Right cardiac atrium (tissue), 5 donors: ENCODE measurements around the gene GNG8. TPM values are rescaled to one million over a fixed set of nuclear protein-coding genes. Genes with fewer than 3 reads are reported as not detected.

ENCODE experiments used
- ATAC-seq, 2 donors: fragments of 200-7000 bp; cut with Tn5 transposase; one replicate each; pipeline versions ENCODE4 v1.8.0 to v1.9.1; 2020; ENCODE audit warnings: moderate library complexity in 2 of 2, mild to moderate bottlenecking in 1 of 2
- DNase-seq, 3 donors: peaks; one replicate each; pipeline ENCODE4 v3.0.0-alpha.2; 2020
- H3K27ac ChIP-seq: one replicate; pipeline ENCODE4 v1.5.1; 2013; ENCODE audit warnings: mild to moderate bottlenecking, low read length, control low read depth, moderate library complexity
- H3K27me3 ChIP-seq: one replicate; pipeline ENCODE4 v1.6.1; 2013; ENCODE audit not compliant: control insufficient read depth, insufficient read depth
- H3K4me1 ChIP-seq: one replicate; pipeline ENCODE4 v1.6.1; 2013; ENCODE audit warnings: low read length; ENCODE audit not compliant: control insufficient read depth, insufficient read depth
- H3K4me3 ChIP-seq: one replicate; pipeline ENCODE4 v1.5.1; 2013; ENCODE audit warnings: low read length, control low read depth
- H3K9me3 ChIP-seq: one replicate; pipeline ENCODE4 v1.6.1; 2013; ENCODE audit warnings: low read length; ENCODE audit not compliant: control insufficient read depth
- WGBS: extraction: QIAGEN DNeasy Blood & Tissue Kit; methylation state at CpG from one replicate; pipeline ENCODE4 v1.1.7; 2013; 5-methylcytosine and 5-hydroxymethylcytosine counted together
- intact Hi-C, 4 donors: fragments of 100-400 bp; cut with DNase I; formaldehyde crosslinking; loops; one replicate each; pipeline versions ENCODE4 v1.11.0 to v1.14.0; 2022 to 2023
- polyA plus RNA-seq: library from polyadenylated mRNA; stranded (reverse); fragments of 200-250 nt; gene quantifications from one replicate; pipeline ENCODE4 v1.2.3, GENCODE V29; 2013
- total RNA-seq, 4 donors: library from RNA; stranded (reverse); fragmentation: NEBNext Ultra II Directional; extraction: Animal tissue kit (Norgen Biotek cat#: 25700); gene quantifications; one replicate each; pipeline ENCODE4 v1.2.1, GENCODE V29; 2021
- donor health status: healthy with polysubstance abuse.
- donor health status: DM: no; HTN: yes; CAD: no.
- donor health status: DM: no; HTN: no; CAD: no.
- donor health status: DM: no; HTN: yes; CAD: no; lungs with severe emphysema.
- donor health status: DM: yes; HTN: yes; CAD: no.

GNG8 gene
- total and polyA plus RNA-seq, 5 donors = 3.0 to 7.4 (median 4.7) TPM; not detected in 1

DNA sequence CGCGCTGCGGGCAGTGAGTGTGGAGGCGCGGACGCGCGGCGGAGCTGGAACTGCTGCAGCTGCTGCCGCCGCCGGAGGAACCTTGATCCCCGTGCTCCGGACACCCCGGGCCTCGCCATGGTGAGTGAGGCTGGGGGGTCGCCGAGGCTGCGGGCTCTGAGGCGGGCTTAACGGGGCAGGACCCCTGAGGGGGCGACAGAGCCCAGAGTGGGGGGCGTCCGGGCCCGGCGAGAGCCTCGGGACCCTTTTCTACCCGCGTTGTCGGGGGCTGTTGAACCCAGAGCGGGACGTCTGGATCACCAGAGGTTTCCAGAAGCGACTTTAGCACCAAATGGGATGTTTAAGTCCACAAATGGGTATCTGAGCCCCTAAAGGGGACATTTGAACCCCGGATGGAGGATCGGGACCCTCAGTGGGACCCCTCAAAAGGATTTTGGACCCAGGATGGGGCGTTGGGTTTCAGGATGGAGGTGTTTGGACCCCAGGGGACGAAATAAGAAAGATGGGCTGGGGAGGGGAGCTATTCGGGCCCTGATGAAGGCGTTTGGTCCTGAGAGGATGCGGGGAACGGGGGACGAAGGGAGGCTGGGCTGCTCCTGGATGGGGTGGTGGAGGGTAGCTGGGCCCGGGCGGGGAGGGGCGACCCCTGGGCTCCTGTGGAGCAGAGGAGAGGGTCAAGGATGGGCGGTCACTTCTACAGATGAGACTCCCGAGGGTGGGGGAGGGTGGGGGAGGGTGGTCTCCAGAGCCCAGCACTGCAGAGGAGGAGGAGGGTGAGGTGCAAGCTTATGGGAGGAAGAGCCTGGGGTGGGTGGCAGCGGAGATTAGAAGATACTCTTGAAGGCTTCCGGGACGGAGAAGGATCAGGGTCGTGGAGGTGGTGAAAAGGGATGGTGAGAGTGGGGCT, 34.4 kb downstream of the GNG8 start, which contains the start of gene CALM3:
CALM3 (plus strand) TSS at position 13 of the 907 bp plus-strand sequence; CDS start at position 118, 105 bp downstream.
- WGBS = 1% methylated on average over 51 of the region's 51 CpGs
- DNase-seq (peak in 2 of 3 donors; percentile 71 to 77), ATAC-seq (peak; percentile 4 to 7)

DNA sequence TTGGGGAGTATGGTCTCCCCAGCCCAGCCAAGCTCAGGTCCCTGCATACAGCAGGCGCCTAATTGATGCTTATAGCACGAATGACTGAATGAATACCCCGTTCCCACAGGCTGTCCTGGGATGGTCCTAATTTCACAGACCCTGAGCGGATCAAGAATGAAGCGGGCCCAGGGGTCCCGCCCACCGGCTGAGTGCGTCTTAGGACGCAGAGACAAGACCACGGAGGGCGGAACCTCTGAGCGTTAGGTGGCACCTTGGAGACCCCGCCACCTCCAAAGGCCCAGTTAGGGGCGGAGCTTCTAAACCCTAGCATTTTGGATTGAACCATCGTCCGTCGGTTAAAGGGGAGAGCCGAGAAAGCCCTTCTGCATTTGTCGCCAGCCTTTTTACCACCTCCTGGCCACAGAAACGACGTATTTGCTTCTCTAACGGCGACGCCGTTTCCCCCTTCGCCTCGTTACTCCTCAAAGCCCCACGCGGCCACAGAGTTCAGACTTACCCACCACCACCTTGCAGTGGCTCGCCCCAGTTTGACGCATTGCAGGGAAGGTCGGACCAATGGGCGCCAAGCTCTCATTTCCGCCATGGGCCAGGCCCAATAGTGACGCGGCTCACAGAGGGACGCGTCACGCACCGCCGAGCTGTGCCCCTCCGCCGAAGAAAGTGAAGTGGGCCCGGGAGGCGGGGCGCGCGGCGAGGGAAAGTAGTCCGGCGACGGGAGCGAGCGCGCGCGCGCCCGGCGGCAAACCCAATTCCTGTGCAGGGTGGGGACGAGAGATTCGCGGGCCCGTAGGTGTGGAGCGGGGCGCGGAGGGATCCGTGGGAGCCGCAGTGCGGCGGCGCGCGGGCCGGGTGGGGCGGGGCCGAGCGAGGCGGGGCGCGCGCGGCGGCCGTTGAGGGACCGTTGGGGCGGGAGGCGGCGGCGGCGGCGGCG, 35.4 kb downstream of the GNG8 start:
- Histone ChIP-seq H3K4me1 (peaks cover 9% of the 10 kb centered on the region), H3K9me3 (no peaks in the 10 kb centered on the region), H3K4me3 (peak overlapping the region; percentile 98), H3K27ac (peak overlapping the region; percentile 98), H3K27me3 (no peaks in the 10 kb centered on the region)
- WGBS = 1% methylated on average over 93 of the region's 93 CpGs
- DNase-seq (peak; percentile 98 to 100 (median 99)), ATAC-seq (peak; percentile 92)
- intact Hi-C loops = no loop called here

More for the DNA sequence above, 34.4 kb downstream of the GNG8 start, which contains the start of gene CALM3:
- H3K4me1 ChIP-seq = peaks cover 9% of the 10 kb centered on the region
- no peaks in the 10 kb centered on the region for H3K27me3 ChIP-seq
- peak within 1 kb of the TSS; percentile 98 for H3K4me3 ChIP-seq
- peak within 1 kb of the TSS; percentile 98 for H3K27ac ChIP-seq
- intact Hi-C loops = no loop called here
- no peaks in the 10 kb centered on the region for H3K9me3 ChIP-seq

DNA sequence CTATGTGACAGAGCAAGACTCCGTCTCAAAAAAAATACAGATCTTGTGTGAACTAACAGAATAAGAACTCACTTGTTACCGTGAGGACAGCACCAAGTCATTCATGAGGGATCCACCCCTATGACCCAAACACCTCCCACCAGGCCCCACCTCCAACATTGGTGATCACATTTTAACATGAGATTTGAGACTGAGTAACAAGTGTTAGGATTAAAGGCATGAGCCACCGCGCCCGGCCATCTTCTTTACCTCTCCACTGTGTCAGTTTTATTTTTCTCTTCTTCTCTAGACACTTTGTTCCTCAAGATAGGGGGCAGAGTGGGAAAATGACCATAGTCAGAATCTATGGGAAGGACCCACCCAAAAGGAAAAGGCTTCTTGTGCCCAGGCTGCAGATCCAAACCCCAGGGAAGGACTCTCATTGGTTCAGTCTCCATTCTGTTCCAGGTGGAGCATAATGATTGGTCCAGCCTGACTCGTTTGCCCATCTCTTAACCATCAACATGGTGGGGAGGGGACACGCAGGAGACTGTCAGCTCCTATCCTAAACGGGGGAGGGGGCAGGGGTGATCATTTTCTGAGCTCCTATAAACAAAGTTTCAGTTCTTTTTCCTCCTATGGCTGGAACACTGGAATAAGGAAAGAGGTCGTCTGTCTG, 36.2 kb downstream of the GNG8 start:
- Histone ChIP-seq H3K9me3 (no peaks in the 10 kb centered on the region), H3K4me1 (peaks cover 4% of the 10 kb centered on the region), H3K4me3 (peak overlapping the region; percentile 98), H3K27me3 (no peaks in the 10 kb centered on the region), H3K27ac (peak overlapping the region; percentile 98)
- ATAC-seq (no peak), DNase-seq (no peak)
- 69% methylated on average over 9 of the region's 9 CpGs for WGBS
- intact Hi-C loops = no loop called here

DNA sequence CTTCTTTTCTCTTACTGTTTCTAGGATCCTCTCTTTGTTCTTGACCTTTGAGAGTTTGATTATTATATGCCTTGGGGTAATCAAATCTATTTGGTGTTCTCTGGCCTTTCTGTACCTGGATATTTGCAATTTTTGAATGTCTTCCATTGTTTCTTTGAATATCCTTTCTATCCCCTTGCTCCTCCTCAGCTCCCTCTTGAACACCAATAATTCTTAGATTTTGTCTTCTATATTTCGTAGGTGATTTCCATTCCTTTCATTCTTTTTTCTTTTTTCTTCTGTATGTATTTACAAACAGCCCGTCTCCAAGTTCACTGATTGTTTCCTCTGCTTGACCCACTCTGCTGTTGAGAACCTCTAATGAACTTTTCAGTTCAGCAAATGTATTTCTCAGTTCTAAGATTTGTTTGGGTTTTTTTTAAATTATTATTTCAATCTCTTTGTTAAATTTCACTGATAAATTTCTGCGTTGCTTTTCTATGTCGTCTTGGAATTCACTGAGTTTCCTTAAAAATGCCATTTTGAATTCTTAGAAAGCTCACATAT, 37.6 kb downstream of the GNG8 start:
- DNase-seq (no peak), ATAC-seq (no peak)
- 93% methylated on average over 4 of the region's 4 CpGs for WGBS
- H3K9me3 ChIP-seq = no peaks in the 10 kb centered on the region
- H3K4me1 ChIP-seq = peaks cover 4% of the 10 kb centered on the region
- H3K27me3 ChIP-seq = no peaks in the 10 kb centered on the region
- H3K4me3 ChIP-seq = no peak overlapping the region
- H3K27ac ChIP-seq = no peak overlapping the region
- intact Hi-C loops = no loop called here

DNA sequence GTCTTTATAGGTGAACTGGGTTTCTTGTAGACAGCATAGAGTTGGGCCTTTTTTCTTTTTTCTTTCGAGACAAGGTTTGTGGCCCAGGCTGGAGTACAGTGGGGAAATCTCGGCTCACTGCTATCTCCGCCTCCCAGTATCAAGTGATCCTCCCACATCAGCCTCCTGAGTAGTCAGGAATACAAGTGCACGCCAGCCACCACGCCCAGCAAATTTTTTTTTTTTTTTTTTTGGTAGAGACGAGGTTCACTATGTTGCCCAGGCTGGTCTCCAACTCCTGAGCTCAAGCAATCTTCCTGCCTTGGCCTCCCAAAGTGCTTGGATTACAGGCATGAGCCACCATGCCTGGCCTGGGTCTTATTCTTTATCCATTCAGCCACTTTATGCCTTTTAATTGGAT, 40.0 kb downstream of the GNG8 start:
- no peaks in the 10 kb centered on the region for H3K27me3 ChIP-seq
- DNase-seq (no peak), ATAC-seq (no peak)
- no peak overlapping the region for H3K27ac ChIP-seq
- intact Hi-C loops = no loop called here
- no peaks in the 10 kb centered on the region for H3K9me3 ChIP-seq
- H3K4me1 ChIP-seq = no peaks in the 10 kb centered on the region
- 65% methylated on average over 6 of the region's 6 CpGs for WGBS
- H3K4me3 ChIP-seq = no peak overlapping the region

DNA sequence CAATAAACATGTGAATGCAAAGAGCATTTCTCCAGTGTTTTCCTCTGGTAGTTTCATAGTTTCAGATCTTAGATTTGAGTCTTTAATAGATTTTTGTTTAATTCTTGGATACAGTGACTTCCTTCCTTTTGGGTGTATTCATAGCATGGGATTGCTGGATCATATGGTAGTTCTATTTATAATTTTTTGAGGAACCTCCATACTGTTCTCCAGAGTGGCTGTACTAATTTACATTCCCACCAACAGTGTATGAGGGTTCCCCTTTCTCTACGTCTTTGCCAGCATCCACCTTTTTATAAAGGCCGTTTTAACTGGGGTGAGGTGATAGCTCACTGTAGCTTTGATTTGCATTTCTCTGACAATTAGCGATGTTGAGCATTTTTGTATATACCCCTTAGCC, 44.1 kb downstream of the GNG8 start:
- Histone ChIP-seq H3K4me1 (no peaks in the 10 kb centered on the region), H3K4me3 (no peak overlapping the region), H3K27me3 (no peaks in the 10 kb centered on the region), H3K27ac (no peak overlapping the region), H3K9me3 (no peaks in the 10 kb centered on the region)
- intact Hi-C loops = no loop called here
- DNase-seq = no peak
- ATAC-seq = no peak
- 79% methylated on average over 3 of the region's 3 CpGs for WGBS

DNA sequence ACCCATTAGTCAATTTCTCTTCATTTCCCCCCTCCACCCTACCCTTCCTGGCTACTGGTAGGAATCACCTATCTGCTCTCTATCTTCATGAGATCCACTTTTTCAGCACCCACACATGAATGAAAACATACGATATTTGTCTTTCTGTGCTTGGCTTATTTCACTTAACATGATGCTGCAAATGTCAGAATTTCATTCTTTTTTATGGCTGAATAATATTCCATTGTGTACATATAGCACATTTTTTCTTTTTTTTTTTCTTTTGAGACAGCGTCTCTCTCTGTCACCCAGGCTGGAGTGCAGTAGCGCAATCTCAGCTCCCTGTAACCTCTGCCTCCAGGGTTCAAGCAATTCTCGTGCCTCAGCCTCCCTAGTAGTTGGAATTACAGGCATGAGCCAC, 44.7 kb downstream of the GNG8 start:
- WGBS = 97% methylated on average over 4 of the region's 4 CpGs
- Histone ChIP-seq H3K27me3 (no peaks in the 10 kb centered on the region), H3K27ac (no peak overlapping the region), H3K4me3 (no peak overlapping the region), H3K9me3 (no peaks in the 10 kb centered on the region), H3K4me1 (no peaks in the 10 kb centered on the region)
- ATAC-seq = no peak
- DNase-seq = no peak
- intact Hi-C loops = no loop called here

DNA sequence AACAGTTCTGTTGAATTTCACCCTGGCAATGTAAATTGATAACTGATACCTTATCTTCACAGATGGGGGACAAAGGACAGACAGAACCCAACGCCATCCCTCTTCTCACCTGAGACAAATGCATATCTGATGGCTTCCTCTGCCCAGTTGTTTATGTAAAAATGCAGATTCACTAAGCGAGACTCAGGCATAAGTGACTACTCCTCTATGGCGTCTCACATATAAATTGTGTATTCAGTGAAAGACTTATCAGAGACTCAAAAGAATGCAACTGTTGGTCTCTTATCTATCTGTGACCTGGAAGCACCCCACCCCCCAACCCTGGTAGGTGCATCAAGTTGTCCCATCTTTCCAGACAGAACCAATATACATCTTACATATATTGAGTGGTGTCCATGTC, 48.1 kb downstream of the GNG8 start:
- Histone ChIP-seq H3K9me3 (no peaks in the 10 kb centered on the region), H3K27me3 (no peaks in the 10 kb centered on the region), H3K4me3 (no peak overlapping the region), H3K4me1 (no peaks in the 10 kb centered on the region), H3K27ac (no peak overlapping the region)
- intact Hi-C loops = no loop called here
- DNase-seq (no peak), ATAC-seq (no peak)
- WGBS = 70% methylated on average over 3 of the region's 3 CpGs

DNA sequence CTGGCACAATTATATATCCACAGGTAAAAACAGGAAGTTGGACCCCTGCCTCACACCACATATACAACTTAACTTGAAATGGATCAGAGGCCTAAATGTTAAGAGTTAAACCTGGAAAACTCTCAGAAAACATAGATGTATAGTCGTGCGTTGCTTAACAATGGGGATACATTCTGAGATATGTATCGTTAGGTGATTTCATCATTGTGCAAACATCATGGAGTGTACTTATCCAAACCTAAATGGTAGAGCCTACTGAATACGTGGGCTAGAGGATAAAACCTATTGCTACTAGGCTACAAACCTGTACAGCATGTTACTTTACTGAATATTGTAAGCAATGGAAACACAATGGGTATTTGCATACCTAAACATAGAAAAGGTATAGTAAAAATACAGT, 49.7 kb downstream of the GNG8 start:
- no peak for ATAC-seq
- no peaks in the 10 kb centered on the region for H3K27me3 ChIP-seq
- H3K9me3 ChIP-seq = no peaks in the 10 kb centered on the region
- H3K27ac ChIP-seq = no peak overlapping the region
- no peaks in the 10 kb centered on the region for H3K4me1 ChIP-seq
- intact Hi-C loops = no loop called here
- DNase-seq = no peak
- no peak overlapping the region for H3K4me3 ChIP-seq
- WGBS = 89% methylated on average over 4 of the region's 4 CpGs

DNA sequence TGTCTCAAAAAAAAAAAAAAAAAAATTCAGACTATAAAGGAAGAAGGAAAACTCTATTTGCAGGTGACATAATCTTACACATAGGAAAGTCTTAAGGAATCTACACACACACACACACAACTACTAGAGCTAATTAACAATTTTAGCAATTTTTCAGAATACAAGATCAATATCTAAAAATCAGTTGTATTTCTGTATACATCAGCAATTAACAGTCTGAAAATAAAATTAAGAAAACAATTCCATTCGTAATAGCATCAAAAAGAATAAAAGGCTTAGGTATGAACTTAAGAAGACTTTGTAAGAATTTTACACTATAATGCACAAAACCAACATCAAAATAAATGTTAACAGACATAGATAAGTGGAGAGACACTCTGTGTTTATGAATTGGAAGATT, 50.5 kb downstream of the GNG8 start:
- DNase-seq (no peak), ATAC-seq (no peak)
- no peak overlapping the region for H3K4me3 ChIP-seq
- intact Hi-C loops = no loop called here
- 90% methylated on average over 1 of the region's 1 CpG for WGBS
- no peaks in the 10 kb centered on the region for H3K9me3 ChIP-seq
- H3K4me1 ChIP-seq = no peaks in the 10 kb centered on the region
- H3K27ac ChIP-seq = no peak overlapping the region
- no peaks in the 10 kb centered on the region for H3K27me3 ChIP-seq
